NK-92 (cell line): ENCODE data around the gene VIT.
"Not testable (repeated sequence)": the region's sequence is repeated elsewhere in the genome, so short reads cannot be mapped to it uniquely, and the experiment has no call there.

Experiments used
- DNase-seq: peaks from one replicate; lab custom pipeline; 2025; ENCODE audit not compliant: unreplicated experiment; lab: John Stamatoyannopoulos, UW

The VIT gene

GRCh38 chr2:36801088-36801487, 104.6 kb downstream of the VIT start:
- DNase-seq, result no peak

GRCh38 chr2:36802952-36803351, 106.4 kb downstream of the VIT start:
- DNase-seq, result no peak

GRCh38 chr2:36805635-36806224, 109.2 kb downstream of the VIT start:
- DNase-seq, result no peak

GRCh38 chr2:36807223-36807886, 110.8 kb downstream of the VIT start:
- DNase-seq, result no peak

GRCh38 chr2:36808386-36809068, 112.0 kb downstream of the VIT start:
- no peak for DNase-seq

GRCh38 chr2:36809069-36809445, 112.5 kb downstream of the VIT start:
- DNase-seq, result no peak

GRCh38 chr2:36811071-36811470, 114.6 kb downstream of the VIT start:
- DNase-seq, result no peak

GRCh38 chr2:36812196-36812595, 115.7 kb downstream of the VIT start:
- DNase-seq, result no peak

GRCh38 chr2:36818542-36818941, 122.0 kb downstream of the VIT start:
- no peak for DNase-seq

- no peak for DNase-seq
Observed at GRCh38 chr2:36819095-36819711, 122.7 kb downstream of the VIT start.

GRCh38 chr2:36820942-36821605, 124.6 kb downstream of the VIT start:
- no peak for DNase-seq

- no peak for DNase-seq
Observed at GRCh38 chr2:36823862-36824261, 127.4 kb downstream of the VIT start.

GRCh38 chr2:36824273-36824672, 127.8 kb downstream of the VIT start:
- DNase-seq, result no peak

- not testable (repeated sequence) for DNase-seq
Observed at GRCh38 chr2:36824683-36825082, 128.2 kb downstream of the VIT start.

GRCh38 chr2:36831185-36831584, 134.7 kb downstream of the VIT start:
- DNase-seq, result no peak

GRCh38 chr2:36834203-36834602, 137.7 kb downstream of the VIT start:
- no peak for DNase-seq

GRCh38 chr2:36834731-36835524, 138.4 kb downstream of the VIT start:
- DNase-seq, result no peak

- DNase-seq, result no peak
Observed at GRCh38 chr2:36839976-36840617, 143.6 kb downstream of the VIT start.

- no peak for DNase-seq
Observed at GRCh38 chr2:36843838-36844237, 147.3 kb downstream of the VIT start.

GRCh38 chr2:36849265-36849664, 152.8 kb downstream of the VIT start:
- no peak for DNase-seq
